Measurements from ENCODE around the gene HOXA9.

Gene HOXA9

GRCh38 chr7:27153526-27153925, 11.8 kb downstream of the HOXA9 start:
- DNase-seq (ENCODE audit: low read depth, low spot score): no peak

- DNase-seq (ENCODE audit: low read depth, low spot score): no peak
Measured at GRCh38 chr7:27152816-27153442, 12.4 kb downstream of the HOXA9 start.

GRCh38 chr7:27151931-27152815, 13.2 kb downstream of the HOXA9 start, which contains the start of gene HOXA3:
TSS of gene HOXA3 (minus strand) at chr7:27152583. CDS start at chr7:27110640, 41,943 bp downstream.
- DNase-seq (ENCODE audit: low read depth, low spot score): no peak

GRCh38 chr7:27151341-27151930, 13.9 kb downstream of the HOXA9 start:
- DNase-seq (ENCODE audit: low read depth, low spot score): no peak

- no peak for DNase-seq (ENCODE audit: low read depth, low spot score)
Measured at GRCh38 chr7:27150568-27151340, 14.6 kb downstream of the HOXA9 start.

- no peak for DNase-seq (ENCODE audit: low read depth, low spot score)
Measured at GRCh38 chr7:27149842-27150567, 15.3 kb downstream of the HOXA9 start.

- no peak for DNase-seq (ENCODE audit: low read depth, low spot score)
Measured at GRCh38 chr7:27148756-27149641, 16.3 kb downstream of the HOXA9 start.

GRCh38 chr7:27148031-27148755, 17.1 kb downstream of the HOXA9 start:
- DNase-seq (ENCODE audit: low read depth, low spot score): no peak

GRCh38 chr7:27147199-27148030, 17.9 kb downstream of the HOXA9 start, which contains the start of gene HOXA6:
TSS of gene HOXA6 (minus strand) at chr7:27147774. CDS start at chr7:27147749, 25 bp downstream.
- DNase-seq (ENCODE audit: low read depth, low spot score): no peak

- DNase-seq (ENCODE audit: low read depth, low spot score): no peak
Measured at GRCh38 chr7:27146491-27147198, 18.7 kb downstream of the HOXA9 start.

GRCh38 chr7:27145914-27146412, 19.4 kb downstream of the HOXA9 start:
- DNase-seq (ENCODE audit: low read depth, low spot score): no peak

- no peak for DNase-seq (ENCODE audit: low read depth, low spot score)
Measured at GRCh38 chr7:27145165-27145913, 20.0 kb downstream of the HOXA9 start.

GRCh38 chr7:27144781-27145164, 20.6 kb downstream of the HOXA9 start:
- no peak for DNase-seq (ENCODE audit: low read depth, low spot score)

- no peak for DNase-seq (ENCODE audit: low read depth, low spot score)
Measured at GRCh38 chr7:27143950-27144780, 21.2 kb downstream of the HOXA9 start.

GRCh38 chr7:27143023-27143949, 22.1 kb downstream of the HOXA9 start, which contains the start of gene HOXA5:
TSS of gene HOXA5 (minus strand) at chr7:27143681. CDS start at chr7:27143607, 74 bp downstream.
- DNase-seq (ENCODE audit: low read depth, low spot score): no peak
